Parathyroid adenoma (tissue), 2 donors: Measurements from ENCODE around the gene LYPD5.
A peak's percentile ranks its signal among the peaks of the same experiment; 100 is the strongest.
"Not testable (repeated sequence)": the region's sequence is repeated elsewhere in the genome, so short reads cannot be mapped to it uniquely, and the experiment has no call there.

Source experiments
- H2AFZ ChIP-seq: fragments of 300-600 bp; sonication (generic); one replicate; pipeline ENCODE4 v1.7.0; 2017; ENCODE audit warnings: antibody characterized with exemption, mild to moderate bottlenecking
- H3K27ac ChIP-seq: fragments of 300-600 bp; sonication (generic); one replicate; pipeline ENCODE4 v1.7.0; 2017
- H3K27me3 ChIP-seq: fragments of 300-600 bp; sonication (generic); one replicate; pipeline ENCODE4 v1.7.0; 2017; ENCODE audit warnings: low read length; ENCODE audit not compliant: control insufficient read depth, insufficient read depth
- H3K36me3 ChIP-seq: fragments of 300-600 bp; sonication (generic); one replicate; pipeline ENCODE4 v1.7.0; 2017; ENCODE audit warnings: low read length; ENCODE audit not compliant: control insufficient read depth, insufficient read depth
- H3K4me1 ChIP-seq: fragments of 300-600 bp; sonication (generic); one replicate; pipeline ENCODE4 v1.7.0; 2017; ENCODE audit warnings: control low read depth
- H3K4me2 ChIP-seq: fragments of 300-600 bp; sonication (generic); one replicate; pipeline ENCODE4 v1.7.0; 2017; ENCODE audit warnings: low read length
- H3K4me3 ChIP-seq: fragments of 300-600 bp; sonication (generic); one replicate; pipeline ENCODE4 v1.7.0; 2017; ENCODE audit warnings: low read depth, low read length
- H3K79me2 ChIP-seq: fragments of 300-600 bp; sonication (generic); one replicate; pipeline ENCODE4 v1.7.0; 2017; ENCODE audit warnings: control low read depth
- H3K9ac ChIP-seq: fragments of 300-600 bp; sonication (generic); one replicate; pipeline ENCODE4 v1.7.0; 2017; ENCODE audit warnings: mild to moderate bottlenecking
- H3K9me3 ChIP-seq: fragments of 300-600 bp; sonication (generic); one replicate; pipeline ENCODE4 v1.7.0; 2017; ENCODE audit warnings: low read length; ENCODE audit not compliant: control insufficient read depth
- TF ChIP-seq, protein P1 (sequence below): fragments of 300-600 bp; sonication (generic); IDR thresholded peaks from one replicate; pipeline ENCODE4 v1.7.0; 2017; ENCODE audit warnings: antibody characterized with exemption, mild to moderate bottlenecking
- donor health status: primary hyperparathyroidism.

The LYPD5 gene

DNA sequence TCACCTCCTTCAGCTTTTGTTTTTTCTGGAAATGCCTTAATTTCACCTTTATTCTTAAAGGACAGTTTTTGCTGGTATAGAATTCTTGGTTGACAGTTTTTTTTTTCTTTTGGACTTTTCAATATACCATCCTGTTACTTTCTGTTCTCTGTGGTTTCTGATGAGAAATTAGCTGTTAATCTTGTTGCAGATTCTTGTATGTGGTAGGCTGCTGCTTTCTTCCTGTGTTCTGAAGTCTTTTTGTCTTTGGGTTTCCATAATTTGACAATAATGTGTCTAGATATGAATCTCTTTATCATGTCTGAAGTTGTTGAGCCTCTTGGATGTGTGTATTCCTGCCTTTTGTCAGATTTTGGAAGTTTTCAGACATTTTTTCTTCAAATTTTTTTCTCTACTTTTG is 36.9 kb upstream of the LYPD5 start:
- TF ChIP-seq, protein P1, sequence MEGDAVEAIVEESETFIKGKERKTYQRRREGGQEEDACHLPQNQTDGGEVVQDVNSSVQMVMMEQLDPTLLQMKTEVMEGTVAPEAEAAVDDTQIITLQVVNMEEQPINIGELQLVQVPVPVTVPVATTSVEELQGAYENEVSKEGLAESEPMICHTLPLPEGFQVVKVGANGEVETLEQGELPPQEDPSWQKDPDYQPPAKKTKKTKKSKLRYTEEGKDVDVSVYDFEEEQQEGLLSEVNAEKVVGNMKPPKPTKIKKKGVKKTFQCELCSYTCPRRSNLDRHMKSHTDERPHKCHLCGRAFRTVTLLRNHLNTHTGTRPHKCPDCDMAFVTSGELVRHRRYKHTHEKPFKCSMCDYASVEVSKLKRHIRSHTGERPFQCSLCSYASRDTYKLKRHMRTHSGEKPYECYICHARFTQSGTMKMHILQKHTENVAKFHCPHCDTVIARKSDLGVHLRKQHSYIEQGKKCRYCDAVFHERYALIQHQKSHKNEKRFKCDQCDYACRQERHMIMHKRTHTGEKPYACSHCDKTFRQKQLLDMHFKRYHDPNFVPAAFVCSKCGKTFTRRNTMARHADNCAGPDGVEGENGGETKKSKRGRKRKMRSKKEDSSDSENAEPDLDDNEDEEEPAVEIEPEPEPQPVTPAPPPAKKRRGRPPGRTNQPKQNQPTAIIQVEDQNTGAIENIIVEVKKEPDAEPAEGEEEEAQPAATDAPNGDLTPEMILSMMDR: no peak
- peaks cover 27% of the 10 kb centered on the region for H3K36me3 ChIP-seq
- H3K27ac ChIP-seq: no peak overlapping the region
- peaks cover 8% of the 10 kb centered on the region for H3K9me3 ChIP-seq
- H3K9ac ChIP-seq: no peak overlapping the region
- no peak overlapping the region for H2AFZ ChIP-seq
- no peaks in the 10 kb centered on the region for H3K79me2 ChIP-seq
- no peak overlapping the region for H3K4me2 ChIP-seq
- H3K4me1 ChIP-seq: no peaks in the 10 kb centered on the region
- H3K27me3 ChIP-seq: no peaks in the 10 kb centered on the region
- no peak overlapping the region for H3K4me3 ChIP-seq

DNA sequence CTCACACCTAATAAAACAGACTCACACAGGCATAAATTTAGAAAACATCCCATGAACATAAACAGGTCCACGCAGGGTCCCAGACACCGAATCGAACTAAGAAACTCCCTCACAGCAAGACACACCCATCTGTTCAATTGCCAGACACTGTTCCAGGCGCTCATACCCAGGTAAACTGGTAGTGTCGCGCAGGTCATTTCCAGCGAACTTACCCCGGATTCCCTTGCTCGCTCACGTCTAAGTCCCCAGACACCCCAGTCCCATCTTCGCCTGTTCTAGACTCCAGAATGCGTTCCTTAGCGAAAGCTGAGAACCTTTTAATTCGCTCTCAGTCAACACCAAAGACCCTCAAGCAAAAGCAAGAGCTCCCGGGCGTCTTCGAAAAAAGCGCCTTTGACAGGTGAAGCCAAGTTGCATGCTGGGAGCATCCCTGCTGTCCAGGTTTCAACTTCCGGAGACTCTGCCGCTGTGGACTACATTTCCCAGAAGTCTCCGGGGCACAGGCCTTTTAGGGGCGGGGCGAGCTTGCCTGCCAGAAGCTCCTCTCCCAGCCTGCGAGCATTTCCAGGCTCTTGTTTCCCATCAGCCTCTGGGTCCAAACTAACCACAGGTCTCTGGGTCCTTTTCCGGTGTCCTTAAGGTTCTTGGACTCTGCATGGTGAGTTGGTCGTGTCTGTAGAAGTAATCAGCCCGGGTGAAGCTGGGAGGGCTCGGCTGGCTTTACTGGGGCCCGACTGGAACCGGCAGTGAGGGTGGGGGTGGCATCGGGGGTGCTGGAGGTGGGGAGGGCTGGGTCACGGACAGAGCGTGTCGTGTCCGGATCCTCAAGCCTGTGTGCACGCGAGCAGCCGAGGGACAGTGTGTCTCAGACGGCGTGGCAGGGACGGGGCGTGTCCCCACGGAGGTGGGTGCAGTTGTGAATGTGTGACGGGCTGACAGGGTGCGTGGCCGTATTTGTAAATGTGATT is 24.8 kb upstream of the LYPD5 start, which contains the start of gene ZNF283:
ZNF283 (plus strand) TSS at position 535 of the 968 bp plus-strand sequence. CDS start 6,184 bp downstream, outside the sequence.
- Histone ChIP-seq H3K36me3 (no peaks in the 10 kb centered on the region), H3K27ac (peak within 1 kb of the TSS; percentile 40), H3K9ac (no peak within 1 kb of the TSS), H2AFZ (peak within 1 kb of the TSS; percentile 85), H3K4me2 (peak within 1 kb of the TSS; percentile 94), H3K79me2 (no peaks in the 10 kb centered on the region), H3K4me1 (no peaks in the 10 kb centered on the region), H3K9me3 (no peaks in the 10 kb centered on the region), H3K27me3 (no peaks in the 10 kb centered on the region), H3K4me3 (peak within 1 kb of the TSS; percentile 77)
- TF ChIP-seq, protein P1: no peak

DNA sequence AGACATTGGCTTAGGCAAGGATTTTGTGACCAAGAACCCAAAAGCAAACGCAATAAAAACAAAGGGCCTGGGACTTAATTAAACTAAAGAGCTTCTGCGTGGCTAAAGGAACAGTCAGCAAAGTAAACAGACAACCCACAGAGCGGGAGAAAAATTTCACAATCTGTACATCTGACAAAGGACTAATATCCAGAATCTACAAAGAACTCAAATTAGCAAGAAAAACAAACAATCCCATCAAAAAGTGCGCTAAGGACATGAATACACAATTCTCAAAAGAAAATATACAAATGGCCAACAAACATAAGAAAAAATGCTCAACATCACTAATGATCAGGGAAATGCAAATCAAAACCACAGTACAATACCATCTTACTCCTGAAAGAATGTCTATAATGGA is 22.3 kb upstream of the LYPD5 start:
- H3K36me3 ChIP-seq: not testable (repeated sequence)

DNA sequence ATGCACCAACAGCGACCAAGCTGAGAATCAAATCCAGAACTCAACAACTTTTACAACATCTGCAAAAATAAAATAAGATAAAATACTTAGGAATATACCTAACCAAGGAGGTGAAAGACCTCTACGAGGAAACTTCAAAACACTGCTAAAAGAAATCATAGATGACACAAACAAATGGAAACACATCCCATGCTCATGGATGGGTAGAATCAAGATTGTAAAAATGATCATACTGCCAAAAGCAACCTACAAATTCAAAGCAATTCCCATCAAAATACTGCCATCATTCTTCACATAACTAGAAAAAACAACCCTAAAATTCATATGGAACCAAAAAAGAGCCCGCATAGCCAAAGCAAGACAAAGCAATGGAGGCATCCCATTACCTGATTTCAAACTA is 21.6 kb upstream of the LYPD5 start:
- not testable (repeated sequence) for H3K4me3 ChIP-seq, H3K79me2 ChIP-seq, H2AFZ ChIP-seq, H3K36me3 ChIP-seq, H3K9me3 ChIP-seq, H3K9ac ChIP-seq, H3K4me2 ChIP-seq, H3K27ac ChIP-seq, H3K27me3 ChIP-seq, H3K4me1 ChIP-seq

More for the DNA sequence above, 22.3 kb upstream of the LYPD5 start:
- H3K27me3 ChIP-seq, H3K27ac ChIP-seq, H3K9me3 ChIP-seq, H3K4me1 ChIP-seq, H3K4me2 ChIP-seq, H2AFZ ChIP-seq, H3K4me3 ChIP-seq, H3K9ac ChIP-seq, H3K79me2 ChIP-seq: not testable (repeated sequence)

DNA sequence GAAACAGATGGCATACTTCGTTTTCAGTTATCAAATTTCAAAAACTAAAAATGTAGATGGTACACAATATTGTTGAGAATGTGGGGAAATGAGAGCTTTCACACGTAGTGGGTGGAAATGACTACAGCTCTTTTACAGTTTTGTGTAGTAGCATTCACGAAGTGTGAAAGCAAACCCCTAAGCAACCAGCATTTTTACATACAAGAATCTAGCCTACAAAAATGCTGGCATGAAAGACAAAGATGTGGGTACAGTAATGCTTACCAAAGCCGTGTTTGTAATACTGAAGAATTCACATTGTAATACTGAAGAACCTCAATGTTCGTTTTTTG is 18.6 kb upstream of the LYPD5 start:
- TF ChIP-seq, protein P1: no peak
- peak overlapping the region; percentile 95 for H2AFZ ChIP-seq
- H3K36me3 ChIP-seq: no peaks in the 10 kb centered on the region

More for the DNA sequence above, 18.6 kb upstream of the LYPD5 start:
- Histone ChIP-seq H3K27ac (no peak overlapping the region), H3K4me2 (peak overlapping the region; percentile 75), H3K4me3 (peak overlapping the region; percentile 56), H3K79me2 (no peaks in the 10 kb centered on the region), H3K27me3 (no peaks in the 10 kb centered on the region), H3K4me1 (peaks cover 4% of the 10 kb centered on the region), H3K9ac (no peak overlapping the region), H3K9me3 (peaks cover 2% of the 10 kb centered on the region)
